Lung (tissue), 12 donors: ENCODE measurements around the gene SOX13. TPM values are rescaled to one million over a fixed set of nuclear protein-coding genes. Genes with fewer than 3 reads are reported as not detected.

ENCODE experiments used
- ATAC-seq: fragments of 200-7000 bp; cut with Tn5 transposase; one replicate; pipeline ENCODE4 v1.9.1; 2020; ENCODE audit warnings: moderate number of reproducible peaks; ENCODE audit not compliant: insufficient read depth, low FRiP score
- DNase-seq, 3 donors: peaks; one replicate each; pipeline ENCODE4 v3.0.0-alpha.2; 2013 to 2017
- H3K27ac ChIP-seq, 2 donors: one replicate each; pipeline ENCODE4 v1.5.1; 2013; ENCODE audit warnings: mild to moderate bottlenecking in 2 of 2, moderate library complexity in 2 of 2, control low read depth in 1 of 2, inconsistent platforms in 1 of 2, low read depth in 1 of 2, low read length in 1 of 2
- H3K27me3 ChIP-seq, 3 donors: one replicate each; pipeline ENCODE4 v1.5.1; 2013; ENCODE audit warnings: low read length in 2 of 3; ENCODE audit not compliant: control insufficient read depth in 3 of 3, insufficient read depth in 3 of 3
- H3K36me3 ChIP-seq, 4 donors: one replicate each; pipeline ENCODE4 v1.5.1; 2013; ENCODE audit warnings: low read length in 4 of 4, mild to moderate bottlenecking in 1 of 4, moderate library complexity in 1 of 4; ENCODE audit not compliant: control insufficient read depth in 4 of 4, insufficient read depth in 4 of 4
- H3K4me1 ChIP-seq, 5 donors: one replicate each; pipeline ENCODE4 v1.5.1; 2013; ENCODE audit warnings: low read length in 5 of 5, mild to moderate bottlenecking in 2 of 5, moderate library complexity in 1 of 5; ENCODE audit not compliant: control insufficient read depth in 5 of 5, insufficient read depth in 5 of 5
- H3K4me3 ChIP-seq: one replicate; pipeline ENCODE4 v1.5.1; 2013; ENCODE audit warnings: mild to moderate bottlenecking, control low read depth, moderate library complexity
- H3K9ac ChIP-seq, 2 donors: one replicate each; pipeline ENCODE4 v1.5.1; 2013; ENCODE audit warnings: low read length in 2 of 2, control low read depth in 1 of 2; ENCODE audit not compliant: insufficient read depth in 1 of 2
- H3K9me3 ChIP-seq, 4 donors: one replicate each; pipeline ENCODE4 v1.5.1; 2013; ENCODE audit warnings: low read length in 3 of 4, mild to moderate bottlenecking in 1 of 4, moderate library complexity in 1 of 4; ENCODE audit not compliant: control insufficient read depth in 4 of 4, insufficient read depth in 3 of 4
- CTCF ChIP-seq: IDR thresholded peaks from 2 replicates; pipeline ENCODE4 v1.5.1; 2012; ENCODE audit warnings: mild to moderate bottlenecking; ENCODE audit errors: control extremely low read depth, extremely low read depth
- WGBS, 2 donors: extraction: QIAGEN DNeasy Blood & Tissue Kit; methylation state at CpG; one replicate each; pipeline ENCODE4 v1.1.7; 2013; 5-methylcytosine and 5-hydroxymethylcytosine counted together
- polyA plus RNA-seq, 2 donors: library from polyadenylated mRNA; stranded (reverse); fragments of 200-250 nt; gene quantifications; one replicate each; pipeline ENCODE4 v1.2.1, GENCODE V29; 2013
- total RNA-seq, 2 donors: library from RNA; depleted of rRNA in 1 of 2; stranded (reverse); fragments of >200 nt in 1 of 2; gene quantifications; one replicate each; pipeline ENCODE4 v1.2.1, GENCODE V29; 2014 to 2021
- donor health status: control.
- donor health status: control.
- donor health status: Bipolar disorder and iron deficiency.
- donor health status: healthy.
- donor health status: DM: yes; HTN: yes; CAD: no.

The SOX13 gene
- total and polyA plus RNA-seq, 4 donors, result 14.7 to 52.6 (median 30.3) TPM

GRCh38 chr1:204161609-204162493 lies 88.9 kb downstream of the SOX13 start:
- no peak for DNase-seq
- H3K9ac ChIP-seq, result no peak overlapping the region

GRCh38 chr1:204162494-204163074 lies 89.7 kb downstream of the SOX13 start:
- TF ChIP-seq CTCF, result peak; percentile 96
- Histone ChIP-seq H3K36me3 (no peaks in the 10 kb centered on the region), H3K9me3 (no peaks in the 10 kb centered on the region), H3K27me3 (peaks cover 0 to 2% (median 0%) of the 10 kb centered on the region in 3 donors), H3K27ac (no peak overlapping the region), H3K4me1 (no peaks in the 10 kb centered on the region), H3K4me3 (no peak overlapping the region), H3K9ac (no peak overlapping the region)
- ATAC-seq (peak; percentile 84), DNase-seq (peak; percentile 77 to 83 (median 78))
- WGBS, 2 donors, result 12 to 15% methylated on average over 7 of the region's 7 CpGs

More at GRCh38 chr1:204161609-204162493, 88.9 kb downstream of the SOX13 start:
- WGBS, 2 donors, result 45 to 65% methylated on average over 14 of the region's 14 CpGs
- Histone ChIP-seq H3K4me1 (no peaks in the 10 kb centered on the region), H3K36me3 (no peaks in the 10 kb centered on the region), H3K4me3 (no peak overlapping the region), H3K27me3 (peaks cover 0 to 2% (median 0%) of the 10 kb centered on the region in 3 donors), H3K9me3 (no peaks in the 10 kb centered on the region), H3K27ac (peak overlapping the region in 1 of 2 donors; percentile 41)
- peak; percentile 38 for ATAC-seq
- no peak for TF ChIP-seq CTCF

- no peak within 1 kb of the TSS for H3K4me3 ChIP-seq
- WGBS, 2 donors, result 36 to 58% methylated on average over 5 of the region's 5 CpGs
- H3K36me3 ChIP-seq, result no peaks in the 10 kb centered on the region
- DNase-seq, result no peak
- H3K9me3 ChIP-seq, result peaks cover 0 to 8% (median 1%) of the 10 kb centered on the region in 4 donors
- no peaks in the 10 kb centered on the region for H3K4me1 ChIP-seq
- no peak within 1 kb of the TSS for H3K9ac ChIP-seq
- peaks cover 0 to 2% (median 0%) of the 10 kb centered on the region in 3 donors for H3K27me3 ChIP-seq
- ATAC-seq, result no peak
- no peak within 1 kb of the TSS for H3K27ac ChIP-seq
- no peak for TF ChIP-seq CTCF
Measured at GRCh38 chr1:204166219-204166618, 93.3 kb downstream of the SOX13 start, which contains the start of gene REN. TSS of gene REN (minus strand) at chr1:204166337. CDS start at chr1:204166293, 44 bp downstream.
